Measurements from ENCODE around the gene PCDH12.

DNA sequence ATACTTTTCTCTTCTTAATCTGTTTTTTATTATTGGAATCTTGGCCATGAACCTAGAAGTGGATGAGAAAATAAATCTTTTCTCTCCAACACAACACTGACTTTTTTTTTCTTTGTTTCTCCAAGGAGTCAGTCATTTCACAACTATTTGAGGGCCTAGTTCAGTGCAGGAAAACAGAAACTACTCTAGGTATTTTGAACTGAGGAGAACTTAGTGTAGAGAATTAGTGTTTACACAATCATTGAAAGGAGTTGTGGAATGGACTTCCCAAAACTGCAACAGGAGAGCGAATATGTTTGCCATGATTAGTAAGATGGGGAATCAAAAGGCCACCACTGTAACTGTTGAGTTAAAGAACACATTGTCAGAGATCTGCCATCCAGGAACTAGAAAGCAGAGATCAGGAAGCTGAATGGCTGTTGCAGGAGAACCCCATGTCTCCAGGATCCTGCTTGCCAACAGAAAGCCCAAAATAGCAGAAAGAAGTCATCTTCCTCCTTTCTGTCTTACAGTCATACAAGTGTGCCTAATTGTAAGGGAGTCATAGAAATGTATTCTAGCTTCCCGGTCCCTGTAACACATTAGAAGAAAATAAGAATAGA lies 59.5 kb downstream of the PCDH12 start:
- TF ChIP-seq CTCF (conservative IDR thresholded peaks at IDR 0.05; ENCODE audit: low read depth, low read length) (no peak), EZH2 (IDR thresholded peaks at IDR 0.05; ENCODE audit: borderline replicate concordance, low read depth, low read length, poor library complexity, severe bottlenecking) (no peak)

Data from A673 (cell line).